GM19238 (cell line): Measurements from ENCODE around the gene HMGCS2.

Experiments used
- DNase-seq: peaks from one replicate; pipeline ENCODE4 v3.0.0; 2011; ENCODE audit warnings: low spot score; ENCODE audit not compliant: insufficient read length

HMGCS2 gene

DNA sequence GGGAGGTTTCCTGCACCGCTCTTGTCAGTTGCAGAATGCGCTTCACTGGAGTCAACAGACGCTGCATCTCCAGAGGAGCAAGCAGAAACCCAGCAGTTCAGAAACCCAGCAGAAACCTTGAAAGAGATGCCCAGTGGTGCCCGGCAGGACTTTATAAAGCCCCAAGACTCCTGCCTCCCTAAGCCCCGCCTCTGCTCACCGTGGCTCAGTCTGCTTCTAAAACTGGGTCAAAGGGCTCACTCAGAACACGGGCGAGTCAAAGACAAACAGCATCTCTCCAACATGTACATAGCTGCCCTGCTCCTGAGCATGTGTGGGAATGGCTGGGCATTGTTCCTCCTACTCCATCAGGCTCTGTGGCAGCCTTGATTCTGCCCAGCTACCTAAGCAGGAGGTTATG lies at the start of gene HMGCS2:
TSS of gene HMGCS2 (minus strand) at position 128 of the 400 bp plus-strand sequence. CDS start at position 67, 61 bp downstream.
- no peak for DNase-seq

DNA sequence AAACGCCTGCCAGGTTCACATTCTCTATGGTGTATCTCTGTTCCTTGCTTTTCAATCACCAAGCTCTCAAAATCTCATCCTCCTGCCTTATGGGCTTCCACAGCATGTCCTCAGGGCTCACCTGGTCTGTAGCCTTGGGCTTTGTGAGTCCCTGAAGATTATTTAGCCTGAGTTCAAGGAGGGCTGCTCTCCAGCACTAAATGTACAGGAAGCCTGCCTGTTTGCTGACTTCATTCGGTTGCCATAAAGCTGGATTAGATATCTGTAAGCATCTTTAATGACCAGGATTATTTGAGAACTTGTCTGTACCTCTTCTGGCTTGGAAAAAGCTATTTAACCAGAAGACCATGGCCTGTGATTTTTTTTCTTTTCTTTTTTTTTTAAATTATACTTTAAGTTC lies 49.5 kb upstream of the HMGCS2 start:
- DNase-seq = no peak

DNA sequence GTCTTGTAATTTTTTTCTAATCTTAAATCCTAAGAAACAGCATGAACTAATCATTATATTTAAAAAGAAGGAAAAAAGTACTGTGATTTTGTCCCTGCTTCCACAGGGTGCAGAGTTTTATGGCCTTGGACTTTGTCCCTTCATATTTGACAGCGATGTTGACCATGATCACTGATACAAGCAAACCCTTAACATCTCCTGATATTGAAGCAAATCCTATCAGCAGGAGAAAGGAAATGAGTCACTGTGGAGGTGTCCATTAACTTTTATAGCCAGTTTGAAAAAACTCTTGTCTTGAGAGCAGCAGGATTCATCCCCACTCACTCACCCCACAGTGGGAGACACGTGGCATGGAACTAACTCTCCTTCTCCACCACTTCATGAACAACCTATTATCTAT lies 47.7 kb upstream of the HMGCS2 start:
- no peak for DNase-seq

DNA sequence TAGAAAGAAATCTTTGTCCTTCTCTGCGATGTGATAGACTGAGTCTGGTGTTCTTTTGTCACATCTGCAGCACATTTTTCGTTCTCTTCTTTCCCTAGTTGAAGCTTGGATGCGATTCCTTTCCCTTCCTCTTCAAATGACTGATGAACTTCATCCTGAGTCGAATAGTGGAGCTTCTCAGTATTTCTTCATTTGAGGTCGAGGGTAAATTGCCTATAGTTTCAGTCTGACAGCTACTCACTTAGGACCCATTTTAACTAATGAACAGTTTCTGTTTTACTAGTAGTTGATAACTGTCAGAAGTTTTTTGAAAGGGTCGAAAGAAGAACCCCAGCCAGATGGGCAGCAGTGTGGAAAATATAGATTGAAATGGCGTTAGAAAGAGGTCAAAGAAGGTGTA lies 47.2 kb upstream of the HMGCS2 start:
- no peak for DNase-seq

DNA sequence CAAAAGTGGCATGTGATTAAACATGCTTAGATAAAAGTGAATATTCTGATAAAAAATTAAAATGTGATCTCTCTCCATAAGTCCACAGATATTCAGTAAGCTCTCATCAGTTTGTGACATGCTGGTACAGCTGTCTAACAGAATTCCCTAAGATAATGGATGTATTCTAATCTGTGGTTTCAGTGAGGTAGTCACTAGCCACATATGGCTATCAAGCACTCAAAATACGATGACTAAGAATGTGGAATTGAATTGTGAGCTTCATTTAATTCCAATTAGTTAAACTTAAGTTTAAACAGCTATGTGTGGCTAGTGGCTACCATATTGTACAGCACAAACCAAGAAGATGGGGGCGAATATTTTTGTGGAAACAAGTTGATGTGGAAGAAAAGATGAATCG lies 46.7 kb upstream of the HMGCS2 start:
- no peak for DNase-seq

DNA sequence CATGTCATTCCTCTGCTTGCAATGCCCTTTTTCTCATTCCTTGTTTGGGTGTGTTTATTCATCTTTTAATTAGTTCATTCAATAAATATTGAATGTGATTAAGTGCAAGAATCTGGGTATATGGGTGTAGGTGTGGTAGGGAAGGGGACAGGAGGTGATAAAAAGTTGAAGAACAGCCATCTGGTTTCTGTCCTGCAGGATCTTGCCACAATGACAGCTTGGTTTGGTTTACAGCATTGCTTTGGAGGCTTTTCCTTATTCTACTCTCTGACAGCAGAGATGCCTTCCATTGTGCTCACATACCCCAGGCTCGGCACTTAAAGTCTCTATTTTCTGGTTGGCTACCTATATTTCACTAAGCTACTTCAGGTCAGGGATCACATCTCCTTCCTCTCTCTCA lies 45.6 kb upstream of the HMGCS2 start:
- no peak for DNase-seq

DNA sequence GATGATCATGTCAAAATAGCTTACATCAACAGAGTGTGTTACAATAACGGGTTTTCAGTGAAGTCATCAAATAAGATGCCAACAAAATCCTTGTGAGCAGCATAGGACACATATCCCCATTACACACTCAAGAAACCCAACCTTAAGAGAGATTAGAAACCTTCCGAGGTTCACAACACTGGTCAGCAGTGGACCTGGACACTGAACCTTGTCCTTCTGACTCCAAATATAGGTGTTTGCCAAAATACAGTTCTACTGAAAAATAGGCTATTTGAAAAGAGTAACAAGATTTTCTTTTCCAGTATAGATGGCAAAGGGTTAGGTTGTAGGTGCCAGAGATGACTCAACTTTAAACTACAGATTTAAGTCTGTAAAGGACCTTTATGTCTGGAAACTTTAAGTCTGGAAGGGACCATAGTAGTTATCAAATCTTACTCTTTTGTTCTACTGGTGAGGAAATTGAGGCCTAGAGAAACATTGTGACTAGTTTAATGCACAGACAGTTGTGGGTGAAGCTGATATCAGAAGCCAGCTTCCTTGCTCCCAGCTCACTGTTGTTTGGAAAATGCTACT lies 43.4 kb upstream of the HMGCS2 start:
- no peak for DNase-seq

DNA sequence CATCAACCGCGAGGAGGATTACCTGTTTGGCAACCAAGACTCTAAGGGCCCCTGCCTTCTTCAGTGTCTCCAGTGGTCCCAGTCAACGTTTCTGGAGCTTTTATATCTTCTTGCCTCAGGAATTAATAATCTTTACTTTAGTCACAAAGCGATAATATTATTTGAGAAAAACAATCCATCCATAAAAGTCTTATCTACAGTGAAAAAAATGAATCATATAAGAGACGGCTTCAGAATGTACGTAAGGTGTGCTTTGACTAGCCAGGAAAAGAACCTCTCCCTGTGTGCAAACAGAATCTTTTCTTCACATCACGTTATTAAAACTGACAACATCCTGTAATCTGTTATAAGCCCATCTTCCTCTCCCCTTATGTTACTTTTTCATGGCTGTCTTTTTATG lies 42.7 kb upstream of the HMGCS2 start, which contains the start of gene REG4:
TSS of gene REG4 (minus strand) at position 74 of the 400 bp plus-strand sequence. CDS start 2,691 bp downstream, outside the sequence.
- no peak for DNase-seq

DNA sequence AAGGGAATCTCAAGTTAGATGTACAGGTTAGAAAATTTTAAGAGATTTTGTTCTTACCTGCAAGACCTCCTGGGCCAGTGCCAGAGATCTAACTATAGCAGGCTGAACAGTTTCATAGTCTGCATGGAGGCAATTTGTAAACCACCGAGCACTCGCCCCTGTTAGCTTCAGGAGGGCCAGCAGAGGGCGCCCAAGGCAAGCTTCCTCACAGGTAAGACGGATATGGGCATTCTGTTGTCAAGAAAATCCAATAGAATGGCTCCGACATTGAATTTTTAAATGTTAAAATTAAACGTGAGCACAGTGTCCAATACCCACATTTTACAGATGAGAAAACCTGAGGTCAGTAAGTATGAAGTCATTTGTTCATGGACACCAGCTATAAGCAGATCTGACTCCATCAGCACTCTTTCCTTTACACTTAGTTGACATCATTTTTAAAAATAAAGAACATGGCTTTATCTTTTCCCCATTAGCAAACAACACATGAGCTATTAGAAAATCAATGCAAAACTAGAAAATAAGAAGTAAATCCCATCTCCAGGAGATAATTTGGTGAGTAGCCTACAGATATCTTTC lies 40.4 kb upstream of the HMGCS2 start:
- peak; percentile 46 for DNase-seq

DNA sequence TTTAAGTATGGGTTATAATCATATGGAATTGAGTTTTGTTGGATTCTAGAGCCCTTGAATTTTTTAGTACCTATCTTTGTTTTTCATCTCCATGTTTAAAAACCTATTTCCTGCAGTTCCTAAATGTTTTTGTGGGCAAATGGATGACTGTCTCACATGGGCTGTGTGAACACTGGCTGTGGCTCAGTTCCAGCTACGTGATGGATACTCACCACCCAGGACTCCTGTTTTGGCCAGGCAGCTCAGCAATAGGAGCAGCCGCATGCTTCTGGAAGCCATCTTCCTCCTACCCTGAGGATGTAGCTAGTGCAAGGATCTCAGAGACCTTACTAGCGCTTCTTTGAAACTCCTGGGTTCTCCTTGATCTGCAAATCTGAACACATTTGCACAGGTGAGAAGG lies 39.8 kb upstream of the HMGCS2 start:
- DNase-seq = no peak

DNA sequence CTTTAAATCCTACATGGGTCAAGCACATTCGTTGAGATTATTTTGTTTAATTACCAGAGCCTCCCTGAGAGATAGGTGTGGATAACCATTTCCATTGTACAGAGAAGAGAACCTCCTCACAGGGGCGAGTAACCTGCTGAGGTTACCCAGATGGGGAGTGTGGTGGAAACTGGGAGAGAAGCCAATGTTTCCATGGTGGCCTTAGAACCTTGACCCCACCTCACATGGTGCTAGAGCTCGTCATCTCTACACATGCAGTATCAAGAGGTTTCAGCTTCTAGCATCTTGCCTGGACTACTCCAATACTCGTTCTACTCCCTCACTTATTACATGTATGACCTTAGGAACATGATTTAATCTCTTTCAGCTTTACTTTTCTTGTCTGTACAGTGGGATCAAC lies 37.8 kb upstream of the HMGCS2 start:
- DNase-seq = no peak

DNA sequence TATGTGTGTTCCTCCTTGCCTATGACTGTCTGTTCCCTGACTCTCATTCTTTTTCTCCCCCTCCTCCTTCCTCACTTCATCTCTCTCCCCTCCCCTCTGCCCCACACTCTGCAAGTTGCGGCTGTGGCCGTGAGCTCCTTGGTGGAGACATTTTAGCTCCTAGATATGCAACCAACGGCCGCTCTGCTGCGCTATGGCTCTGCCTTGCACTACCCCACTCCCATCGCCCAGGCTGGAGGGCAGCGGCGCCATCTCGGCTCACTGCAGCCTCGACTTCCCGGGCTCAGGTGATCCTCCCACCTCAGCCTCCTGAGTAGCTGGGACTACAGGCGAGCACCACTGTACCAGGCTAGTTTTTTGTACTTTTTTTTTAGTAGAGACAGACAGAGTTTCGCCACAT lies 37.0 kb upstream of the HMGCS2 start:
- no peak for DNase-seq

DNA sequence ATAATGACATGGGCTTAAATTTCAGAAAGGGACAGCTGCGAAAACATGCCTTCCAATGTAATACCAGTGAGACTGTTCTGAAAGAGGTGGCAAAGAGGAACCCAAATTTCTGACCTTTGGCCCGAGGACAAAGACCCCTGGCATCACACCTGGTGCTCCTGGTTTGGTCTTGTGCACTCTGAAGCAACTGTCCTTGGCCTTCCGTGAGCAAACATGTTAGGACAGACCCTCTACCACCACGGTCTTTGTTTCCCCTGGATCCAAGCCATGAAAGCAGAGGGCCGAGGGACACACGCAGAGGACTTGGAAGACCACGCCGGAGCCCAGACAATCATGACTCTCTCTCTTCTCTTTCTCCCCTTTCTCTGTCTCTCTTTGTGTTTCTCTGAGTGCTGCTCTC lies 36.5 kb upstream of the HMGCS2 start:
- no peak for DNase-seq

DNA sequence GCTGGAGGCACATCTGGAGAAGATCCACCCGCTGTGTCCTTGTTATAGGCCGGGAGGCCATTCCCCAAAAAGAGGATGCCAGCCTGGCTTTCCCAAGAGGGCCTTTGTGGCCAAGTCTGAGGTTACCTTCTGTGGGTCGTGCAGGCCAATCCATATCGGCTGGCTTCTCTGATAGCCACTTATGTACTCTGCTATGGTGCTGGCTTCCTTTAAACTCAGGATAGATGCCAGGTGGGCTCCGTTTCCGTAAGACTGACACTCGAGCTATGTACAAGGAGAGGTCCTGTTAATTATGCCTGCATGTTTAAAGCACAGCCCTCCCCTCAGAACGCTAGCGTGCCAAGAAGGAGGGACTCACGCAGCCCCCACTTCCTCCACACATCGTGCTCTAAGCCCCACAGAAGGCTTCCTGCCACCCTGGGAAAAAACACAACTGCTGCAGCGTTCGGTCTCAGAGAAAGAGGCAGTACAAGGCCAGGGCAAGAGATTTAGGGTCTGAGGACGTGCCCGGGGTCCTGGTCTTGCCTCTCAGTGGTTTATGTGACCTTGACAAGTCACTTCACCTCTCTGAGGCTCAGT lies 31.0 kb upstream of the HMGCS2 start:
- DNase-seq = no peak

DNA sequence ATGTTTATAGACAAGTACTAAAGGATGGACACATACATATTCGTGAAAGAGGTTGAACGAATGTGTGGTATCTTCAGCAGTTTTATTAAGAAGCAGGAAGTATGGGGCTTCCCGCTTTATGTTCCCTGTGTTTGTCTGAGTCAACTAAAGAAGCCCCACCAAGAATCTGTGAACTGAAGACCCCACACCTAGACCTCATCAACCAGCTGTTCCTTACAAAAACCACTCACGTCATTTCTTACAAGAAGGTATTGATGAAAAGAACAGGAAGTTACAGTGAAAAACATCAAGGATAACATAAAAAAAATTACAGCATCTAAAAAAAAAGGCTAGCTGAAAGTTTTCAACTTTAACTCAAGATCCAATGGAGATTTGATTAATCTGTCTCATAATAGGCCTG lies 30.3 kb upstream of the HMGCS2 start:
- DNase-seq = no peak

DNA sequence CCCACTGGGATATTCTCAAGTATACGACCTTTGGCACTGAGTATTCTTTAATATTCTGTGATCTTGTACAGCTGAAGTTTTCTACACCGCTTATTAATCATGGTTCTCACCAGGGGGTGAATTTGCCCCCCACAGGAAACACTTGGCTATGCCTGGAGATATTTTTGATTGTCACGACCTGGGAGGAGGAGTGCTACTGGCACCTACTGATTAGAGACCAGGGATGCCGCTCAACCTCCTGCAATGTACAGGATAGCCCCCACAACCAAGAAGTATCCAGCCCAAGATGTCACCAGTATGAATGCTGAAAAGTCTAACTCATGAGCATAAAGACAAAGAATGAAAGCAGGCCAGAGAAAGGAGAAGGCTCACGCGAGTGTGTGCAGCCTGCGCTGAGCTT lies 28.9 kb upstream of the HMGCS2 start:
- DNase-seq = no peak

DNA sequence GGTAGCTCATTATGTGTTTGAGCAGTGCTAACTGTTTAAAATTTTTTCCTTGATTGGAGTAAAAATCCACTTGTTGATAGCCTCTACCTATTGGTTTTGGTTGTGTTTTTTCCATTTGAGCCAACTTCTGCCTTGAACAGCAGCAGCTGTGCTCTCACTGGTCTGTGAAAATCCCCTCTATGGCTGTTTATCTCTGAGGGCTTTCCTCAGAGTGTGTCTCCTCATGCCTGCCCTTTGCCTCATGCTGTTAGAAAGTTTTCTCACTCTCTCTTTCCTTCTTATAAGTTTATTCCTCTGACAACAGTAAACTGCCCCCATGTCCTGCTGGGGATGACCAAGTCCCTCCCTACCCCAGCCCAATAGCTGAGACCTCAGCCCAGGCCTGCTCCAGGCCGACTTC lies 28.5 kb upstream of the HMGCS2 start:
- no peak for DNase-seq

DNA sequence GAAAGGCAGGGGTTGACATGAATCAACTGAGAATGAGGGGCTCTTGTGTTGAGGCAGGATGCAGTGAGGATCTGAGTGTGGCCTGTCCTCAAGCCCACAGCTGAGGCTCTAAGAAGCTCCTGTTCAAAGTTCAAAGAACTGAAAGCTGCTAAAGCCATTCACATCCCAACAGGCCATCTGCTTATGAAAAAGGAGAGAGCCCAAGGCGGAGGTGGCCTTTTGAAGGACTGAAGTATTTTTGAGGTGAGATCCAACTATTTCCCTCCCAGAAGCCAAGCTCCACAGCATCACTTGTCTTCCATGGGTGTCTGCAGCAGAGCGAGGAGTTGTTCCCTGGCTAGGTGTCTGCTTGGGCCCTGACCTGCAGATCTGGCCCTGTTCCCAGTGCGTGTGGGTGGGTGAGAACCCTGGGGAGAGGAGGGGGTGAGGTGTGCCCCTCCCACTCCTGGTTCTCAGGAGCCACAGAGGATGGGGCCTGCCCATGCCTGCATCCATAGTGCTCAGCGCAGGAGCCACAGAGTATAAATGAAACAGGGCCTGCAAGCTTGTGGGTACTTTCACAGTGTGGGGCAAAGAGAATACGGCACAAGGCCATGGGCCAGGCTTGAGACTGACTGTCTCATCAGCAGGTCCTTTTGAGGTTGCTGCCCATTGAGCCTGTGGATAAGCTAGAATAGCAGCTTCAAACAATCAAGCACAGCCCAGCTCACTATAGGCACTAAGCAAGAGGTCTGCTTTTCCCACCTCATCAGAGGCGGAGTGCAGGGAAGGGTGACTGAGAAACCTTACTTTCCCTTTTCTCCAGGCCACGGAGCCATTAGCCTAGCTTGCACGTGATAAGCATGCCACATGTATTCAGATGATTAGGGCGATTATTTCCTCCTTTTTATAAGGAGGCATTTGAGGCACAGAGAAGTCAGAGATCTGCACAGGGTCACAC lies 26.8 kb upstream of the HMGCS2 start:
- DNase-seq = no peak

DNA sequence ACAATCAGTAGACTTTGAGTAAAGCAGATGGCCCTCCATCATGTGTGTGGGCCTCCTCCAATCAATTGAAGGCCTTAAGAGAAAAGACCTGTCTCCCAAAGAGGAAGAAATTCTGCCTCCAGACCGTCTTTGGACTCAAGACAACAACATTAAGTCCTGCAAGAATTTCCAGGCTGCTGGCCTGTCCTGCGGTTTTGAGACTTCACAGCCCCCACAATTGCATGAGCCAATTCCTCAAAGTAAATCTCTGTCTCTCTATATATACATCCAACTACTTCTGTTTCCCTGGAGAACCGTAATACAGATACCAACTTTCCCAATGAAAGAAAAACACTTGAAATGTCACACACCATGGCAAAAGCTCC lies 26.2 kb upstream of the HMGCS2 start:
- no peak for DNase-seq

DNA sequence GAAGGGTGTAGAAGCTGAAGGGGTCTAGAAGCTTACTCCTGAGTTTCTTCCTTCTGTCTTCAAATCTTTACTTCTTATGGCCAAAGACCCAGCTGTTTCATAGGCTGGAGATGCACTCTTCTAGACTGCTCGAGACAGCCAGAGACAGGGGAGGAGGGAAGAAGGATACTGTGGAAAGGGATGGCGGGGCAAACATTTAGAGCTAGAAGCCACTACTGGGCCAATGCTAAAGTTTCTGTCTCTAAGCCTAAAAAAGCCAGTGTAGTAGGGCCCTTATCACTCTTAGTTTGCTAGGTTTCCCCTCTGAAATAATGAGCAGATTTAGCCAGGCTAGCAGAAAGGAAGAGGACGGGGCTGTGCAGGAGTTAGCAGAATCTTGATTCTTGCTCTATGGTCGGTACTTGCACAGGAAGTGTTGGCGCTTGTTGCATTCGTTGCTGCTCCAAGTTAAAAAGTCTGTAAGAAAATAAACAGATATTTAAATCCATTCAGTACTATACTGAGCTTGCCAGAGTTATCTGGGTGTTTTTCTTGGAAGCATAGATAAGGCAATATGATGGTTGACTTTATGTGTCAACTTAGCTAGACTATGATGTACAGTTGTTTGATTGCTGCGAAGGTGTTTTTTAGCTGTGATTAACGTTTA lies 25.6 kb upstream of the HMGCS2 start:
- no peak for DNase-seq

DNA sequence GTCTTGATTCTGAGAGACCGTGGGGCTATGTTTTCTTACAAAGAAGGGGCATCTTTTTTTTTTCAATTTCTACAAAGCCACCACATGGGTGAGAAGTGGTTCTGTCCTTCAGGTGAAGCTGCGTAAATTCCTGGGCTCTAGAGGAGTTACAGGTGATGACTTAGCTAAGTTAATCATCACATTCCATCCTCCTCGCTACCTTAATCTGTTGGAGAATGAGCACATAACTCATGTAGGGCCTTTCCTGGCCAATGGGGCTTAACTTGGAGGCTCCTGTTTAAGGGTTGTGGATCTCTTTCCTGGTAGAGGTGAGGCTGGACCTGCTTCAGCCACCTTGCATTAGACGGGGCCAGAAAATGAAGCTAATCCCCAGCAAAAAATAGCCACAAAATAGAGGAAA lies 22.7 kb upstream of the HMGCS2 start:
- no peak for DNase-seq
